ENCODE results near the gene ZNF215.

DNA sequence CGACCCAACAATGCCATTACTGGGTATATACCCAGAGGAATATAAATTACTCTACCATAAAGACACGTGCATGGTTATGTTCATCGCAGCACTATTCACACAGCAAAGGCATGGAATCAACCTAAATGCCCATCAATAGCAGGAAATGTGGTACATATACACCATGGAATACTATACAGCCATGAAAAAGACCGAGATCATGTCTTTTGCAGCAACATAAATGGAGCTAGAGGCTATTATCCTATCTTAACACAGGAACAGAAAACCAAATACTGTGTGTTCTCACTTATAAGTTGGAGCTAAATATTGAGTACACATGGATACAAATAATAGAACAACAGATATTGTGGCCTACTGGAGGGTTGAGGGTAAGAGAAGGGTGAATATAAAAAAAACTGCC lies 37.4 kb upstream of the ZNF215 start:
- TF ChIP-seq, protein P1, sequence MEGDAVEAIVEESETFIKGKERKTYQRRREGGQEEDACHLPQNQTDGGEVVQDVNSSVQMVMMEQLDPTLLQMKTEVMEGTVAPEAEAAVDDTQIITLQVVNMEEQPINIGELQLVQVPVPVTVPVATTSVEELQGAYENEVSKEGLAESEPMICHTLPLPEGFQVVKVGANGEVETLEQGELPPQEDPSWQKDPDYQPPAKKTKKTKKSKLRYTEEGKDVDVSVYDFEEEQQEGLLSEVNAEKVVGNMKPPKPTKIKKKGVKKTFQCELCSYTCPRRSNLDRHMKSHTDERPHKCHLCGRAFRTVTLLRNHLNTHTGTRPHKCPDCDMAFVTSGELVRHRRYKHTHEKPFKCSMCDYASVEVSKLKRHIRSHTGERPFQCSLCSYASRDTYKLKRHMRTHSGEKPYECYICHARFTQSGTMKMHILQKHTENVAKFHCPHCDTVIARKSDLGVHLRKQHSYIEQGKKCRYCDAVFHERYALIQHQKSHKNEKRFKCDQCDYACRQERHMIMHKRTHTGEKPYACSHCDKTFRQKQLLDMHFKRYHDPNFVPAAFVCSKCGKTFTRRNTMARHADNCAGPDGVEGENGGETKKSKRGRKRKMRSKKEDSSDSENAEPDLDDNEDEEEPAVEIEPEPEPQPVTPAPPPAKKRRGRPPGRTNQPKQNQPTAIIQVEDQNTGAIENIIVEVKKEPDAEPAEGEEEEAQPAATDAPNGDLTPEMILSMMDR (IDR thresholded peaks at IDR 0.05; ENCODE audit: insufficient read depth, low read length), result no peak
- TF ChIP-seq GABPA (IDR thresholded peaks at IDR 0.05; ENCODE audit: low read depth), result no peak
- TF ChIP-seq POLR2AphosphoS5 (IDR thresholded peaks at IDR 0.05; ENCODE audit: low read depth), result no peak
- TF ChIP-seq, protein P2, sequence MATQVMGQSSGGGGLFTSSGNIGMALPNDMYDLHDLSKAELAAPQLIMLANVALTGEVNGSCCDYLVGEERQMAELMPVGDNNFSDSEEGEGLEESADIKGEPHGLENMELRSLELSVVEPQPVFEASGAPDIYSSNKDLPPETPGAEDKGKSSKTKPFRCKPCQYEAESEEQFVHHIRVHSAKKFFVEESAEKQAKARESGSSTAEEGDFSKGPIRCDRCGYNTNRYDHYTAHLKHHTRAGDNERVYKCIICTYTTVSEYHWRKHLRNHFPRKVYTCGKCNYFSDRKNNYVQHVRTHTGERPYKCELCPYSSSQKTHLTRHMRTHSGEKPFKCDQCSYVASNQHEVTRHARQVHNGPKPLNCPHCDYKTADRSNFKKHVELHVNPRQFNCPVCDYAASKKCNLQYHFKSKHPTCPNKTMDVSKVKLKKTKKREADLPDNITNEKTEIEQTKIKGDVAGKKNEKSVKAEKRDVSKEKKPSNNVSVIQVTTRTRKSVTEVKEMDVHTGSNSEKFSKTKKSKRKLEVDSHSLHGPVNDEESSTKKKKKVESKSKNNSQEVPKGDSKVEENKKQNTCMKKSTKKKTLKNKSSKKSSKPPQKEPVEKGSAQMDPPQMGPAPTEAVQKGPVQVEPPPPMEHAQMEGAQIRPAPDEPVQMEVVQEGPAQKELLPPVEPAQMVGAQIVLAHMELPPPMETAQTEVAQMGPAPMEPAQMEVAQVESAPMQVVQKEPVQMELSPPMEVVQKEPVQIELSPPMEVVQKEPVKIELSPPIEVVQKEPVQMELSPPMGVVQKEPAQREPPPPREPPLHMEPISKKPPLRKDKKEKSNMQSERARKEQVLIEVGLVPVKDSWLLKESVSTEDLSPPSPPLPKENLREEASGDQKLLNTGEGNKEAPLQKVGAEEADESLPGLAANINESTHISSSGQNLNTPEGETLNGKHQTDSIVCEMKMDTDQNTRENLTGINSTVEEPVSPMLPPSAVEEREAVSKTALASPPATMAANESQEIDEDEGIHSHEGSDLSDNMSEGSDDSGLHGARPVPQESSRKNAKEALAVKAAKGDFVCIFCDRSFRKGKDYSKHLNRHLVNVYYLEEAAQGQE (IDR thresholded peaks at IDR 0.05; ENCODE audit: insufficient replicate concordance, low read depth), result no peak
- TF ChIP-seq SPI1 (IDR thresholded peaks at IDR 0.05; ENCODE audit: borderline replicate concordance, low read depth), result no peak
